Erythroblast (primary cell): ENCODE results near the gene AAK1.
"Not testable (repeated sequence)": the region's sequence is repeated elsewhere in the genome, so short reads cannot be mapped to it uniquely, and the experiment has no call there.

Source experiments
- DNase-seq, 2 experiments: peaks; one replicate each; lab custom pipeline; 2025; lab: John Stamatoyannopoulos, UW
- GATA1 ChIP-seq: IDR thresholded peaks from 2 replicates; pipeline ENCODE4 v1.6.1; 2011; ENCODE audit warnings: low read depth, mild to moderate bottlenecking, control low read depth, low read length, moderate library complexity
- POLR2A ChIP-seq: IDR thresholded peaks from 2 replicates; pipeline ENCODE4 v1.6.1; 2011; ENCODE audit warnings: mild to moderate bottlenecking, low read length

The AAK1 gene

GRCh38 chr2:69674316-69674670 lies 30.8 kb upstream of the AAK1 start:
- DNase-seq, result no peak
- TF ChIP-seq POLR2A, result no peak
- no peak for TF ChIP-seq GATA1

GRCh38 chr2:69673098-69673497 lies 29.6 kb upstream of the AAK1 start:
- DNase-seq, result not testable (repeated sequence)

- DNase-seq, result peak in 1 of 2 experiments; percentile 67
- TF ChIP-seq POLR2A (no peak), GATA1 (no peak)
Measured at GRCh38 chr2:69669666-69670065, 26.1 kb upstream of the AAK1 start.

GRCh38 chr2:69668598-69668997 lies 25.1 kb upstream of the AAK1 start:
- DNase-seq, result no peak
- TF ChIP-seq POLR2A, result no peak

GRCh38 chr2:69667805-69668382 lies 24.4 kb upstream of the AAK1 start:
- DNase-seq, result no peak
- TF ChIP-seq GATA1 (no peak), POLR2A (no peak)

GRCh38 chr2:69665152-69665551 lies 21.6 kb upstream of the AAK1 start:
- TF ChIP-seq POLR2A, result no peak
- TF ChIP-seq GATA1, result no peak
- peak in 1 of 2 experiments; percentile 48 for DNase-seq

GRCh38 chr2:69663860-69664259 lies 20.3 kb upstream of the AAK1 start:
- DNase-seq, result no peak
- TF ChIP-seq GATA1, result no peak
- TF ChIP-seq POLR2A, result no peak

GRCh38 chr2:69662547-69662946 lies 19.0 kb upstream of the AAK1 start:
- DNase-seq, result not testable (repeated sequence)

- DNase-seq, result peak in 1 of 2 experiments; percentile 26
- no peak for TF ChIP-seq GATA1
- TF ChIP-seq POLR2A, result no peak
Measured at GRCh38 chr2:69660637-69661036, 17.1 kb upstream of the AAK1 start.

GRCh38 chr2:69659941-69660483 lies 16.5 kb upstream of the AAK1 start:
- TF ChIP-seq GATA1 (no peak), POLR2A (no peak)
- DNase-seq, result no peak

GRCh38 chr2:69659349-69659748 lies 15.8 kb upstream of the AAK1 start:
- DNase-seq, result no peak
- TF ChIP-seq POLR2A (no peak), GATA1 (no peak)

- TF ChIP-seq GATA1, result no peak
- no peak for TF ChIP-seq POLR2A
- no peak for DNase-seq
Measured at GRCh38 chr2:69652206-69652605, 8.7 kb upstream of the AAK1 start.

GRCh38 chr2:69647196-69647595 lies 3.7 kb upstream of the AAK1 start:
- DNase-seq, result not testable (repeated sequence)

GRCh38 chr2:69646714-69647113 lies 3.2 kb upstream of the AAK1 start:
- TF ChIP-seq GATA1, result no peak
- TF ChIP-seq POLR2A, result no peak
- no peak for DNase-seq

GRCh38 chr2:69645921-69646320 lies 2.4 kb upstream of the AAK1 start:
- DNase-seq, result no peak
- TF ChIP-seq GATA1 (no peak), POLR2A (no peak)
